H1 (cell line): ENCODE measurements around the gene PDZD8. TPM values are rescaled to one million over a fixed set of nuclear protein-coding genes. Genes with fewer than 3 reads are reported as not detected.

Source experiments
- CTCF ChIA-PET: fragments of 300-600 bp; sonication (Branson Sonifier 250); formaldehyde crosslinking; loops from one replicate; lab custom pipeline; 2021; ENCODE audit not compliant: partially characterized antibody; lab: Charles Lee
- POLR2A ChIA-PET: fragments of 300-600 bp; sonication (Branson Sonifier 250); formaldehyde crosslinking; loops from one replicate; lab custom pipeline; 2021; ENCODE audit warnings: inconsistent platforms; ENCODE audit not compliant: partially characterized antibody; lab: Charles Lee
- DNase-seq, 2 experiments: peaks; one replicate each; pipeline versions ENCODE4 v3.0.0 to v3.0.0-alpha.2; 2010 to 2022; ENCODE audit warnings: low spot score in 2 of 2, low read depth in 1 of 2, mixed read lengths in 1 of 2
- FAIRE-seq: peaks from 2 replicates; lab custom pipeline; 2011; peaks lifted over from hg19 to GRCh38; lab: Jason Lieb, UNC
- H2AFZ ChIP-seq: 2 replicates; pipeline ENCODE4 v1.8.1; 2012; ENCODE audit warnings: low read length, inconsistent platforms
- H2AK5ac ChIP-seq: 2 replicates; pipeline ENCODE4 v1.6.1; 2013; ENCODE audit warnings: low read depth, low read length
- H2BK120ac ChIP-seq: replicated peaks from 2 replicates; pipeline ENCODE3; 2013; ENCODE audit warnings: low read depth, low read length, inconsistent platforms
- H2BK12ac ChIP-seq: 2 replicates; pipeline ENCODE4 v1.6.1; 2013; ENCODE audit warnings: low read depth, low read length
- H2BK15ac ChIP-seq: 2 replicates; pipeline ENCODE4 v1.6.1; 2013; ENCODE audit warnings: low read length
- H2BK20ac ChIP-seq: 2 replicates; pipeline ENCODE4 v1.6.1; 2013; ENCODE audit warnings: low read length
- H2BK5ac ChIP-seq: 2 replicates; pipeline ENCODE4 v1.6.1; 2013; ENCODE audit warnings: low read depth, low read length
- H3K14ac ChIP-seq: 2 replicates; pipeline ENCODE4 v1.6.1; 2013; ENCODE audit warnings: inconsistent platforms; ENCODE audit not compliant: insufficient read length
- H3K18ac ChIP-seq: 2 replicates; pipeline ENCODE4 v1.6.1; 2013; ENCODE audit warnings: low read length; ENCODE audit errors: extremely low read depth
- H3K23ac ChIP-seq: 2 replicates; pipeline ENCODE4 v1.6.1; 2013; ENCODE audit warnings: inconsistent platforms; ENCODE audit not compliant: insufficient read length
- H3K23me2 ChIP-seq: 2 replicates; pipeline ENCODE4 v1.6.1; 2013; ENCODE audit warnings: low read depth, low read length
- H3K27ac ChIP-seq: 2 replicates; pipeline ENCODE4 v1.6.1; 2011; ENCODE audit warnings: low read depth, low read length, inconsistent platforms
- H3K27me3 ChIP-seq, 4 experiments: replicated peaks in 1 of 4; 1 replicate in 1 of 4; 2 replicates in 3 of 4; pipeline versions ENCODE4 v1.6.1 to v1.8.1; 2011 to 2013; ENCODE audit warnings: low read length in 3 of 4, mild to moderate bottlenecking in 3 of 4, inconsistent platforms in 2 of 4, mixed read lengths in 2 of 4, moderate library complexity in 1 of 4; ENCODE audit not compliant: control insufficient read depth in 3 of 4, insufficient read depth in 3 of 4; ENCODE audit errors: extremely low read depth in 1 of 4
- H3K36me3 ChIP-seq, 4 experiments: 2 replicates each; pipeline versions ENCODE4 v1.6.1 to v1.8.1; 2011 to 2013; ENCODE audit warnings: mild to moderate bottlenecking in 4 of 4, low read length in 3 of 4, moderate library complexity in 2 of 4, control low read depth in 1 of 4, inconsistent platforms in 1 of 4; ENCODE audit not compliant: insufficient read depth in 4 of 4, control insufficient read depth in 2 of 4
- H3K4ac ChIP-seq: replicated peaks from 2 replicates; pipeline ENCODE3; 2013; ENCODE audit warnings: low read length, low read depth, mixed read lengths, inconsistent platforms; ENCODE audit not compliant: insufficient read length
- H3K4me1 ChIP-seq, 4 experiments: replicated peaks in 1 of 4; 1 replicate in 1 of 4; 2 replicates in 3 of 4; pipeline versions ENCODE4 v1.6.1 to v1.8.1; 2011 to 2013; ENCODE audit warnings: low read length in 3 of 4, inconsistent platforms in 2 of 4, mixed read lengths in 1 of 4; ENCODE audit not compliant: insufficient read depth in 4 of 4, control insufficient read depth in 3 of 4
- H3K4me2 ChIP-seq, 2 experiments: 2 replicates each; pipeline versions ENCODE4 v1.6.1 to v1.8.1; 2011 to 2013; ENCODE audit warnings: low read depth in 2 of 2, low read length in 2 of 2, control low read depth in 1 of 2, inconsistent platforms in 1 of 2, mild to moderate bottlenecking in 1 of 2; ENCODE audit not compliant: insufficient read depth in 1 of 2
- H3K4me3 ChIP-seq, 4 experiments: fragments of 200-600, 300-600 bp in 1 of 4; sonication (generic), shearing (Covaris generic), sonication (Bioruptor Twin) in 1 of 4; 2 replicates each; pipeline versions ENCODE4 v1.5.1 to v1.8.1; 2011 to 2016; ENCODE audit warnings: low read length in 4 of 4, low read depth in 3 of 4, control low read depth in 2 of 4, inconsistent platforms in 2 of 4, mild to moderate bottlenecking in 2 of 4, mixed read lengths in 1 of 4, moderate library complexity in 1 of 4; ENCODE audit not compliant: insufficient read depth in 2 of 4; ENCODE audit errors: extremely low read depth in 1 of 4
- H3K56ac ChIP-seq: replicated peaks from 2 replicates; pipeline ENCODE3; 2013; ENCODE audit warnings: low read depth, mild to moderate bottlenecking, mixed read lengths, low read length, inconsistent platforms; ENCODE audit not compliant: insufficient read length
- H3K79me1 ChIP-seq: 2 replicates; pipeline ENCODE4 v1.6.1; 2013; ENCODE audit warnings: low read depth, low read length, control low read depth
- H3K79me2 ChIP-seq, 2 experiments: 2 replicates each; pipeline versions ENCODE4 v1.6.1 to v1.8.1; 2012 to 2013; ENCODE audit warnings: low read length in 2 of 2, mild to moderate bottlenecking in 2 of 2, inconsistent platforms in 1 of 2; ENCODE audit not compliant: insufficient read depth in 2 of 2, control insufficient read depth in 1 of 2
- H3K9ac ChIP-seq, 4 experiments: replicated peaks in 1 of 4; 1 replicate in 1 of 4; 2 replicates in 3 of 4; pipeline versions ENCODE4 v1.6.1 to v1.8.1; 2011 to 2013; ENCODE audit warnings: low read depth in 3 of 4, low read length in 3 of 4, control low read depth in 2 of 4, mild to moderate bottlenecking in 2 of 4, moderate library complexity in 2 of 4, inconsistent platforms in 1 of 4; ENCODE audit errors: extremely low read depth in 1 of 4
- H3K9me3 ChIP-seq, 2 experiments: 2 replicates each; pipeline versions ENCODE4 v1.6.1 to v1.8.1; 2012 to 2013; ENCODE audit warnings: mild to moderate bottlenecking in 2 of 2, moderate library complexity in 2 of 2, control low read depth in 1 of 2, inconsistent platforms in 1 of 2, low read depth in 1 of 2, low read length in 1 of 2, mixed read lengths in 1 of 2; ENCODE audit not compliant: insufficient read depth in 2 of 2
- H4K20me1 ChIP-seq, 2 experiments: replicated peaks in 1 of 2; 2 replicates each; pipeline versions ENCODE3 to v1.8.1; 2011 to 2013; ENCODE audit warnings: inconsistent platforms in 2 of 2, low read length in 2 of 2, mild to moderate bottlenecking in 1 of 2; ENCODE audit not compliant: insufficient read depth in 2 of 2, control insufficient read depth in 1 of 2
- H4K5ac ChIP-seq: 2 replicates; pipeline ENCODE4 v1.6.1; 2013; ENCODE audit warnings: low read length, low read depth, mixed read lengths, inconsistent platforms; ENCODE audit not compliant: insufficient read length
- H4K8ac ChIP-seq: 2 replicates; pipeline ENCODE4 v1.8.0; 2013; ENCODE audit warnings: mild to moderate bottlenecking, moderate library complexity, low read length, inconsistent platforms; ENCODE audit not compliant: insufficient read depth; ENCODE audit errors: extremely low read depth
- H4K91ac ChIP-seq: replicated peaks from 2 replicates; pipeline ENCODE3; 2013; ENCODE audit warnings: low read length, mixed read lengths, inconsistent platforms; ENCODE audit not compliant: insufficient read length
- CTCF ChIP-seq, 3 experiments: IDR thresholded peaks; 1 replicate in 2 of 3; 2 replicates in 1 of 3; pipeline versions ENCODE4 v1.5.1 to v1.6.1; 2011; ENCODE audit warnings: low read length in 3 of 3, mild to moderate bottlenecking in 3 of 3, inconsistent platforms in 2 of 3, low read depth in 1 of 3, moderate library complexity in 1 of 3; ENCODE audit not compliant: insufficient read depth in 1 of 3; ENCODE audit errors: control extremely low read depth in 1 of 3
- SP4 ChIP-seq: IDR thresholded peaks from 2 replicates; pipeline ENCODE4 v1.6.1; 2012; ENCODE audit warnings: low read length, inconsistent platforms
- USF2 ChIP-seq: IDR thresholded peaks from 2 replicates; pipeline ENCODE4 v1.6.1; 2011; ENCODE audit warnings: low read length, improper control_type of control experiment
- WGBS, 2 experiments: shearing (Covaris generic) in 1 of 2; methylation state at CpG; one replicate each; pipeline versions ENCODE4 v1.1.6 to v1.1.7; 2013 to 2015; ENCODE audit warnings: low lambda C conversion rate in 2 of 2, mixed read lengths in 2 of 2, inconsistent platforms in 1 of 2, low coverage in 1 of 2, missing lambda C conversion rate in 1 of 2; ENCODE audit not compliant: insufficient replicate concordance in 2 of 2, insufficient coverage in 1 of 2, insufficient read length in 1 of 2; ENCODE audit errors: extremely low coverage in 1 of 2, missing lambda C conversion rate in 1 of 2; 5-methylcytosine and 5-hydroxymethylcytosine counted together
- polyA plus RNA-seq, 7 experiments: library from polyadenylated mRNA; depleted of rRNA in 3 of 7; stranded (reverse) in 5 of 7; unstranded in 2 of 7; fragments of >200 nt in 5 of 7; fragments of 200-250 nt in 2 of 7; gene quantifications; 1 replicate in 5 of 7; 2 replicates in 1 of 7; 4 replicates in 1 of 7; pipeline versions ENCODE4 v1.2.1 to v1.2.3, GENCODE V29; 2011 to 2013; ENCODE audit warnings: missing spikeins in 2 of 7, mixed read lengths in 2 of 7
- total RNA-seq: library from RNA; stranded (reverse); fragmentation: NEBNext Ultra II Directional; extraction: Animal tissue kit (Norgen Biotek cat#: 25700); gene quantifications from 2 replicates; pipeline ENCODE4 v1.2.1, GENCODE V29; 2021

Gene PDZD8
- total and polyA plus RNA-seq, 2 of the 8 experiments (the other 6 are each of a cell fraction or from before 2014, with no cell fraction given): 10.9 to 50.1 TPM

DNA sequence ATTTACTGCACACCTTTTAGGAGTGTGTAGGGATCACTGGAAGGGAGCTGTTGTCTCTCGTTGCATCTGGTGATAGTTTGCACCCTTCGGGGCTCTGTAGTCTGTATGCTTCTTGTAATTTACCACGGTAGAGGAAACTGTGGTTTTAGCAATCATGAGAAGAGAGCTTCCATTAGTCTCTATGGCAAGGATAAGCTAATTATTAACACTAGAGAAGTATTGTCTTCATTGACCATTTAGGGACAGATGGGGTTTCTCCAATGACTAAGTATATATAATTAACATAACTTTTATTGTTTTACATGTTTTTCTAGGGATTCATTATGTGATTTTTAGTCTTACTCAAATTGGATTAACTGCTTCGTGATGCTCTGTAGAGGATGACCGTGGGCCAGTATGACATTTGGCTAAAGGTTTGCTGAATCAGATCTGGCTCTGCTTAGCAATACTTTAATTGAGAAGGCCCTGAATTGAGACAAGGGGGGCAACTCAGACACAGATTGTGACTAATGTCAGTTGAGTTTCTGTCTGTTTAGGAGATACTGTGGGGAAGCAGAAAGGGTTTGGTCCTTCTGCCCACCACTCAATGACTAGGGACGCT, 125.6 kb downstream of the PDZD8 start:
- Histone ChIP-seq H4K20me1 (no peaks in the 10 kb centered on the region), H2AFZ (no peak overlapping the region), H3K27ac (no peak overlapping the region), H3K36me3 (no peaks in the 10 kb centered on the region), H3K56ac (no peak overlapping the region), H3K4me1 (peaks cover 0 to 7% (median 1%) of the 10 kb centered on the region in 4 experiments; a peak in 4 of 7 replicates), H3K23ac (no peak overlapping the region), H3K27me3 (no peaks in the 10 kb centered on the region), H3K79me2 (no peaks in the 10 kb centered on the region), H4K5ac (no peak overlapping the region), H3K4me2 (no peak overlapping the region), H2BK120ac (no peak overlapping the region), H3K18ac (no peak overlapping the region), H4K91ac (no peak overlapping the region), H4K8ac (no peak overlapping the region), H3K9ac (no peak overlapping the region), H2AK5ac (no peak overlapping the region), H3K9me3 (no peaks in the 10 kb centered on the region), H2BK5ac (no peak overlapping the region), H3K23me2 (no peaks in the 10 kb centered on the region), H2BK20ac (no peak overlapping the region), H3K4ac (no peak overlapping the region), H3K14ac (no peak overlapping the region), H2BK15ac (no peak overlapping the region), H3K79me1 (no peaks in the 10 kb centered on the region), H3K4me3 (no peak overlapping the region), H2BK12ac (no peak overlapping the region)
- ChIA-PET CTCF (interaction anchor here (0.8 to 1.8 kb wide), 5 partner anchors 9 to 74 kb away, joined by 3 to 11 read pairs (median 3); no protein-coding TSS in a partner anchor), POLR2A (no interaction called here)
- TF ChIP-seq CTCF (IDR thresholded peaks at IDR 0.05; ENCODE audit: control extremely low read depth in 1 of 3, insufficient read depth in 1 of 3, low read depth in 1 of 3, low read length in 3 of 3) (no peak), SP4 (no peak), USF2 (no peak)
- FAIRE-seq: no peak
- WGBS, 2 experiments: 75% methylated on average over 6 of the region's 6 CpGs; no CpG with 5 or more reads in 1 of the 2 experiments
- DNase-seq: no peak
